OCI-LY3 (cell line): ENCODE results near the gene PIK3C3.

Source experiments
- EZH2phosphoT487 ChIP-seq: fragments of 200-600 bp; shearing (Covaris generic); IDR thresholded peaks from 2 replicates; pipeline ENCODE4 v1.6.1; 2018; ENCODE audit warnings: antibody characterized with exemption, mixed run types, low read depth
- TF ChIP-seq, protein P1 (sequence below): fragments of 200-600, 300-600 bp; sonication (generic); IDR thresholded peaks from 2 replicates; pipeline ENCODE4 v1.5.1; 2014; ENCODE audit warnings: antibody characterized with exemption, low read length, low read depth

DNA sequence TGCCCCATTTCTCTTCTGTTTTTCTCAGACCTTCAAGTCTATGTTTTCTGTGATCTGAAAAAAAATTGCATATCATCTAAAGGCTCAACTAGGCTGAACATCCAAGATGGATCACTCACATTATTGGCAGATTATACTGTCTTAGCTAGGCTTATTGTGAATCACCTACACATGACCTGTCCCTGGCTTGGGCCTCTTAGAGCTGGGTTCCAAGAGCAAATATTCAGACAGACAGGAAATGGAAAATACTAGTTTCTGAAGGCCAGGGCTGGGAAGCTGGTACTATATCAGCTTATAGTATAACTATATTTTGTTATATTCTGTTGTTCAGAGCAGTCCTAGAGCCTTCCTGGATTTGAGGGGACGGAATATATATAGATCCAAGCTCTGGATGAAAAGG, 90.3 kb downstream of the PIK3C3 start:
- TF ChIP-seq, protein P1, sequence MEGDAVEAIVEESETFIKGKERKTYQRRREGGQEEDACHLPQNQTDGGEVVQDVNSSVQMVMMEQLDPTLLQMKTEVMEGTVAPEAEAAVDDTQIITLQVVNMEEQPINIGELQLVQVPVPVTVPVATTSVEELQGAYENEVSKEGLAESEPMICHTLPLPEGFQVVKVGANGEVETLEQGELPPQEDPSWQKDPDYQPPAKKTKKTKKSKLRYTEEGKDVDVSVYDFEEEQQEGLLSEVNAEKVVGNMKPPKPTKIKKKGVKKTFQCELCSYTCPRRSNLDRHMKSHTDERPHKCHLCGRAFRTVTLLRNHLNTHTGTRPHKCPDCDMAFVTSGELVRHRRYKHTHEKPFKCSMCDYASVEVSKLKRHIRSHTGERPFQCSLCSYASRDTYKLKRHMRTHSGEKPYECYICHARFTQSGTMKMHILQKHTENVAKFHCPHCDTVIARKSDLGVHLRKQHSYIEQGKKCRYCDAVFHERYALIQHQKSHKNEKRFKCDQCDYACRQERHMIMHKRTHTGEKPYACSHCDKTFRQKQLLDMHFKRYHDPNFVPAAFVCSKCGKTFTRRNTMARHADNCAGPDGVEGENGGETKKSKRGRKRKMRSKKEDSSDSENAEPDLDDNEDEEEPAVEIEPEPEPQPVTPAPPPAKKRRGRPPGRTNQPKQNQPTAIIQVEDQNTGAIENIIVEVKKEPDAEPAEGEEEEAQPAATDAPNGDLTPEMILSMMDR = no peak
- no peak for TF ChIP-seq EZH2phosphoT487
